GM21528 (cell line): ENCODE measurements around the gene DCHS2.

Experiments used
- ATAC-seq: cut with Tn5 transposase; IDR thresholded peaks from one replicate; pipeline ENCODE4 v1.9.1; 2021; ENCODE audit warnings: mild to moderate bottlenecking, moderate library complexity; ENCODE audit not compliant: unreplicated experiment, low FRiP score

The DCHS2 gene, protein sequence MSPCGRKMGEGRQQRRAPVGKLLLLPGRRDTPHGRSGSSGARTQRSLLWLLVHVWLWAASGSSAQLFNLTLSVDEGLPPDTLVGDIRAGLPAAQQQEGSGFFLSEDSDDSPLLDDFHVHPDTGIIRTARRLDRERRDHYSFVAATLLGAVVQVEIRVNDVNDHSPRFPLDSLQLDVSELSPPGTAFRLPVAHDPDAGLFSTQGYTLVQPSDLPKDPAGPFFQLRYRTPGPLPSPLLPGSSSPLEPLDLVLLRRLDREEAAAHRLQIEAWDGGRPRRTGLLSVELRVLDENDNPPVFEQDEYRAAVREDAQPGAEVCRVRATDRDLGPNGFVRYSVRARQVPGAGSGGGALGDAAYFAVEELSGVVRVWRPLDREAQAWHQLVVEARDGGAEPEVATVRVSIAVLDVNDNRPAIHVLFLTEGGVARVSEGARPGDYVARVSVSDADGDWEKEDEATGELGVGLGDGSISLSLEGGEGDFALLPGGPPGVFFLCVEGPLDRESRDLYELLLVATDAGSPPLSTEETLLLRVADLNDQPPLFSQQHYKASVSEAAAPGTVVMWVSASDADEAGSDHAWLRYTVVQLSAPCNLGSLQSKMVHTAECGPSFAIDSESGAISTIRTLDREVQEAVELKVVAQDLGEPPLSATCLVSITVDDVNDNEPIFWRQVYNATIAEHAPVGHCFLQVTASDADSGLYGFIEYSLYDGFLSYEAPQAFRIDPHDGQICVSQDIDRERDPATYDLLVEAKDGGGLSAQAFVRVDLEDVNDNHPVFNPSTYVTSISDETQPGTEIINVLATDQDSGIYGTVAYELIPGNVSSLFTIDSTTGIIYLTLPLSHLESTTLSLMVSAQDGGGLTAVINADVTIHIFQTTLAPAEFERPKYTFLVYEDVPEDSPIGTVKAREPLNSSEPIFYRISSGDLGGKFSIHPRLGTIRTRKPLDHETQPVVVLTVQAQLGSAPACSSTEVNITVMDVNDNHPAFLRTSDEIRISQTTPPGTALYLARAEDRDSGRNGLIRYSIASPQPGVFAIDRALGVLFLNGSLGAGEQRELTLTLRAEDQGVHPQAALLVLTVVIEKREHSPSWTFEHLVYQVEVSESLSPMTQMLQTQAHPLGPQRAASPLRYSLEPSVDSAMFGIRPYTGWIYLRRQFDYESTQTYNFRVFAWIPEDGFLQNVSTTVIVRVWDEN (N-terminal part only)

DNA sequence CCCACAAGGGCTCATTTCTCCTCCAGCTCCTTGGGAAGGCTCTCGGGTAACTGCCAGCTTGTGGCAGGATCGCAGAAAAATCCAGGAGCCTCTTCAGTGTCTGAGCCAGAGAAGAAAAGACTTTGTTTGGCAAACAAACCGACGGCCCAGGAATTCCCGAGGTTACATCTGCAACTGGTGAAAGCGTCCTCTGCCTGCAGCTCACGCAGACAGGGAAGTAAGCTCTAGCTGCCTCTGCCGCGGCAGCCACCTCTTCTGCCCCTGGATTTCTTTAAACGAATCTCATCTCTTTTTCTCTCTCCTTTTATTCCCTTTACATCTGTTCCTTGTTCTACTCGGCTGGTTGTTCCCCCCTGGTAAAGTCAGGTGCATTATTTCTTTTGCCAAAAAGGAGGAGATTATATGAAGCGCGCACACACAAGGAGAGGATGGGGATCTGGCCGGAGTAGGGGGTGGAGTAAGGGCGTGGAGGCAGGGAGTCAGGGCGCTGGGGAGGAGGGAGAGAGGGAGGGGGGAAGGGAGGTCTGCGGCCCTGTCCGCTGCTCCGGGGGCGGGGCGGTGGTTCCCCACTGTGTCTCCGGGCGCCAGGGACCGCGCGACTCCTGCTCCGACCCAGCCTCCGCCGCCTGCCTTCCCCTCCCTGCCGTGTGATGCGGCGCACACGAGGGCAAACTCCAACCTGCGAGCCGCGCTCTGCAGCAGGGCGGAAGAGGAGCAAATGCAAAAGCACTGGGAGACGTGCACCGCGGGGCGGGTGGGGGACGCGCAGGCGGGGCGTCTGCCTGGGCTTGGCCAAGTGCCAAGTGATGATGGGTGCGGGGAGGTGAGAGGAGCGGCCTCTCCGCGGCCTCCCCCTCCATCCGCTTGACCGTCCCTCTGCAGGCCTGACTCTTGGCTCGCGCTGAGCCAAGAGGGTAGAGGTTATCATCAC lies at the start of gene DCHS2:
Gene DCHS2 (minus strand): TSS at position 459 of the 931 bp plus-strand sequence. CDS start 444 bp downstream, at position 15.
- peak; percentile 57 for ATAC-seq

DNA sequence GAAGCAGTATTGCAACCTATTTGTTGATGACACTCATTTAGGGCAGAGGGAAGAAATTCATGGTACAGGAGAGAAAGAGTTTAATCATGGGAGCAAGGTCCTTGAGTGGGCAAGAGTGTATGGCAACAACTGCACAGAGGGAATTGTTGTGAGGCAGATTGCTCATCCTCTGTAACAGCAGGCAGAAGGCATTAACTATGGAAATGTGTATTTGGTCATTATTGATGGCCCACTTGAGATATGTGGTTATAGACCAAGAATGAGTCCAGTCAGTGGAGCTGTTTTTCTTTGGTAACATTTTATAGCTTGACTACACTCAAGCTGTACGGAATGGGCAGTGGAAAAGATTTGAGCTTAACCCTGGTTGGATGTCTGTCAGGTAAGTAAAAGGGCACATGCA lies 42.7 kb upstream of the DCHS2 start:
- no peak for ATAC-seq

GRCh38 chr4:154529728-154530519 lies 38.3 kb upstream of the DCHS2 start:
- no peak for ATAC-seq

DNA sequence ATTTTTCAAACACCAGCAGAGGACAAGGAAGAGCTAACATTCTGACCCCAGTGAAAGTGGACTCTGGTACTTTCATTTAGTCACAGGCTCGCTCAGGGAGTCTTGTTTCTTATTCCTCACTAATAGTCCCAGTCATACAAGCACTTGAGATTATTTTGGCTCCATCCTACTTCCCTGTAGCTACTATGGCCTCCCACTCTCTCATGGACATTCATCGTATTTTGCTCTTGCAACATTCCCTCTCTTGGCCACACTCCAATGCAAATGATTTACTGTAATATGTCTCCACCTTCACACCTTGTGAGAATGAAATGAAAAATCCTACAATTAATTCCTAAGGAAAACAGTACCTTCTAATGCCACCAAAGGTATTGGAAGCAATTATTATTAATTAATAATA lies 37.3 kb upstream of the DCHS2 start:
- no peak for ATAC-seq

DNA sequence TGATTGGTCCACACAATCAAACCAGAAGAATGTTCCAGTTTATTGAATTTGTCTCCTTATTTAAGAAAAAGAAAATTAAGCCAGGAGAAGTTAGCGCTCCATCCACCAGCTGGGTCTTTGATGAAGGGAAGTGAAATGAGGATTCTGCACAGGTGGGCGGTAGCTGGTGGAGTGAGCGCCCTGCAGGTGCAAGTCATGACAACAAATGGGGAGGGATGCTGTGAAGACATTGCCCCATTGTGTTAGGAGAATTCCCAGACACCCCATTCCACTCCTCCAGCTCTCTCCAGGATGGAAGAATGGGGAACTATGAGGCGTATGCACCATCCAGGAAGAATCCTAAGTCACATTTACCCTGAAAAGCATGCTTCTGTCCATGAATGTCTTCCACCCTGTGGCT lies 35.7 kb upstream of the DCHS2 start:
- no peak for ATAC-seq

- ATAC-seq: peak; percentile 53
These were observed 34.6 kb upstream of the DCHS2 start for GRCh38 chr4:154526151-154526550.

GRCh38 chr4:154521607-154522006 lies 30.0 kb upstream of the DCHS2 start:
- no peak for ATAC-seq

DNA sequence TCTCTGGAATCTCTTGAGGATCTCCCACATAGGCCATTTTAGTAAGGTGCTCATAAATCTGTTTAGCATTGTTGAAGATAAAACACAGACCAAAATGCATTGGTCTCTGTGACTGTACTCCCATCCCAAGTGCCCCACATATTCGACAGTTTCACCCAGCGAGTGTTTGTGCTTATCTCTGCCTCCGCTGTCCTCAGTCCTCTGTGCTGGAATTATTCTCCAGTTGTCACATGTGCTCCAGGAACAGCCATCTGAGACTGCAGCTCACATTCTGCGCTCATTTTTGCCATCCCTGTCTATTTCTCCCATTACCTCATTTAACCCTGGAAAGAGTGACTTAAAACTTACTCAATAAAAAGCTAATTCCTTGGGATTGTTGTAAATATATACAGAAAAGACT lies 27.6 kb upstream of the DCHS2 start:
- no peak for ATAC-seq

GRCh38 chr4:154517591-154517990 lies 26.0 kb upstream of the DCHS2 start:
- ATAC-seq: no peak

DNA sequence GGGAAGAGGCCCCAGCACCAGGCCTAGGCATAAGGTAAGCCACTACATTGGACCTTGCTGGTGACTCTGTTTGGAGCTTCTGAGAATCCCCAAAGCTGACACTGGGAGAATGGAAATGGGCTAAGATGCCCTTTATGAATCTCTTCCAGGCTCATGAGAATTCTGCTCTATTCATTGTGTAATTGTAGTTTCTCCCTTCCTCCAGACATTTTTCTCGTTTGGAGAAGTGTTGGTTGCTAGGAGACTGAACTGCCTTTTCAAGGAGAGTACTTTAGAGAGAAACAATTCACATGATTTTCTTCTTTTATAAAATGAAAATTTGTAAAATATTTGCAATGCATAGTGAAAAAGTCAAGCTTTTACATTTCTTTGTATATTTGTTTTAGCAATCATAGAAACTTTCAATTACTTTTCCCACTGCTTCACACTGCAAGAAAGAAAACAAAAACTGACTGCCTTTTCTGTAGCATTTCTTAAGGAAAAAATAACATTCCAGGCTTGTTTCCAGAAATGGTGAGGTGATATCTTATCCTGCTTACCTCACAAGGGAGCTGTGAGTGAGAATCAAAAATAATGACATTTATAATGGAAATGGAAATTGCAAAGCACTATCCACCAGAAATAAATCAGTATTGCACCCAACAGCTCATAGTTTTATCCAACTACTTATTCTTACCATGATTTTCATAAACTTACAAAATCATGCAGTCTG lies 24.9 kb upstream of the DCHS2 start:
- ATAC-seq: no peak

GRCh38 chr4:154511981-154512380 lies 20.4 kb upstream of the DCHS2 start:
- ATAC-seq: no peak

DNA sequence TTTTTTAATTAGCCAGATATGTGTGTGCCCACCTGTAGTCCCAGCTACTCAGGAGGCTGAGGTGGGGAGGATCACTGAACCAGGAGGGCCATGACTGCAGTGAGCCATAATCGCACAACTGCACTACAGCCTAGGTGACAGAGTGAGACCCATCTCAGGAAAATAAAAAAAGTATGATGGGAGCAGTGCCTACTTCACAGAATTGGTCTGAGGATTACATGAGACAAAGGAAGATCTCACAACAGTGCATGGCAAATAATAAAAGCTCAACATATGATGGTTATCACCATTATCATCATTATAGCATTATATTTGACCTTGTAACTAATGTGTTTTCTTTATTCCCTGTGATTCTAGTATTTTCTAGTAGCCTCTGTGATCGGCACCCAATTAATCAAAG lies 19.9 kb upstream of the DCHS2 start:
- ATAC-seq: no peak

DNA sequence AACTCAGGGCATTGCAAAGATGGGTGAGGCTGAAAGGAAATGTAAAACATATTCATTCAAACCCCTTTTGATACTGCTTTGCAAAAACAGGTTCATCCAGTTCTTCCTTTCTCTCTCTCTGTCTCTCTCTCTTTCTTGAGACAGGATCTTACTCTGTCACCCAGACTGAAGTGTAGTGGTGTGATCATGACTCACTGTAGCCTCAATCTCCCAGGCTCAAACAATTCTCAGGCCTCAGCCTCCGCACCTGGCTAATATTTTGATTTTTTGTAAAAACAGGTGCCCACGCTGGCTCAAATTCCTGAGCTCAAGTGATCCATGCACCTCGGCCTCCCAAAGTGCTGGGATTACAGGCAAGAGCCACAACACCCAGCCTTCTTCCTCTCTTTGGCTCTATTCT lies 15.6 kb upstream of the DCHS2 start:
- ATAC-seq: no peak

DNA sequence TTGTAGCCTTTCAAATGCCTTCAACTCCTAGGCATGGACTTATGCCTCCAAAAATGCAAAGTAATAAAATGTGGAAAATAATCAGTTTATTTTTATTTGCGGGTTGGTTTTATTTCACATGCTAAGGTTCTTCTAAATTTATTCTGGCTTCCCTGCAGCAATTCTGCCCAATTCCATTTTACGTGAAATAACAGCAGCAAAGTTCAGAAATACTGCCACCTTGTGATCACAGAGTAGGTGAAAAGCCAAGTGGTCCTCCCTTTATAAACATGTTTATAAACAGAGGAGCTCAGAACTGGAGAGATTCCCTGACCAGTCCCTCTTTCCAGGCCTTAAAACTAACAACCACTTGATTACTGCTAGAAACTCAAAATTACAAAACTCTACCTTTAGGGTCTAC lies 14.7 kb upstream of the DCHS2 start:
- ATAC-seq: no peak

- no peak for ATAC-seq
These were observed 12.0 kb upstream of the DCHS2 start for GRCh38 chr4:154503598-154503997.

GRCh38 chr4:154502111-154502510 lies 10.5 kb upstream of the DCHS2 start:
- no peak for ATAC-seq

DNA sequence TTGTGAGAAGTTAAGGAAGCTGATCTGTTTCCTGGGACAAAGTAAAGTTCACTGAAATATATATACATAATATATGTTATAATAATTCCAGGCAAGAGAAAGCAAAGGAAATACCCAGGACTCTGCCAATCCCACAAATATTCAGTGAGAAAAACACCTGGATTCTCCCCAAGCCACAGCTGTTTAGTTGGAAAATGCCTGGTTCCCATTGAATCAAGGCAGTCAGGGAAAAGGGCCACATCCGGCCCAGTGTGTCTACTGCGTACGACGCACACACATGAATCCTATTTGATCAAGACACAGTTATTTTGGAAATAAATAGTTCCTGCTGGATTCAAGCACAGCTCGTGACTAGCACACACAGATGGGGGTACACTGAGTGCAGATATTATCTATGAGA lies 6.3 kb upstream of the DCHS2 start:
- no peak for ATAC-seq

DNA sequence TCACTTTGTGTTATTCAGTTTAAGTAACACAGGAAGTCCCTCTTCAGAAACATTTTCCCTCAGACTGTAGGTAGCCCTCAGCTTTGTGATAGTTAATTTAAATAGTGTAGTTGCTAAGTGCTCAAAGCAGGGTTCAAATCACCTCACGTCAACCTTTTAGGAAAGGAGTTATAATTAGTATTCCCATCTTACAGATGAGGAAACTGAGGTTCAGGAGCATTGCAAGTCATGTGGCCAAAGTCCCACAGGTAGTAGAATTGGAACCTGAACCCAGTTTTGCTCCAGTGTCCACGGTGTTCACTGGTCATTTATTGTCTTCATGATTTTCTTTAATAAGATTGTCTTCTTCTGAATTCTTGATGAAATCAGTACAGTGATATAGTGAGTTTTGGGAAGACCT lies 4.3 kb upstream of the DCHS2 start:
- no peak for ATAC-seq

DNA sequence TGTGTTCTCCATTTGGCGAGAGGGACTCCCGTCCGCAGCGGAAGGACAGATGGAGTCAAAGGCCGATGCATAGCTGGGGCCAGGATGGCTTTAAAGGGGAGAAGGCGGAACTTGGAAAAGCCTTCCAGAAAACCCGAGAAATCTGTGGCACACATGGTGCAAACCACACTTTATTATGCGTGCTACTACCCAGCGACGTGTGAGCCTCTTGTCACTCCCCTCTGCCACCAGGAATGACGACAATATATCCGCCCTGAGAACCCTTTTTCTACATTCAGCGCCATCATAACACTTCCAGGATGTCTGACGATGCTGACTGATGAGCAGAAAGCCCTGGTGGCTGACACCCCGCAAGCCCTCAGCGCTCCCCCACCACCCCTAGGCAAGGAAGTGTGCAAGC lies 689 bp upstream of the DCHS2 start:
- no peak for ATAC-seq
